Smooth muscle cell (in vitro differentiated cells): ENCODE measurements around the gene OR5V1. TPM values are rescaled to one million over a fixed set of nuclear protein-coding genes. Genes with fewer than 3 reads are reported as not detected.

Experiments
- DNase-seq: peaks from one replicate; lab custom pipeline; 2025; ENCODE audit not compliant: unreplicated experiment; lab: John Stamatoyannopoulos, UW
- H2AFZ ChIP-seq: fragments of 200-600 bp; sonication (generic); 2 replicates; pipeline ENCODE4 v1.6.0; 2016; ENCODE audit warnings: antibody characterized with exemption, low read depth, mild to moderate bottlenecking
- H3F3A ChIP-seq: fragments of 200-600 bp; sonication (generic); 2 replicates; pipeline ENCODE4 v1.6.0; 2017; ENCODE audit warnings: antibody characterized with exemption, low read depth
- H3K27ac ChIP-seq: fragments of 200-600 bp; sonication (generic); 2 replicates; pipeline ENCODE4 v1.5.1; 2016; ENCODE audit warnings: low read depth, mild to moderate bottlenecking
- H3K27me3 ChIP-seq: fragments of 200-600 bp; sonication (generic); 2 replicates; pipeline ENCODE4 v1.6.1; 2016; ENCODE audit warnings: low read depth, mild to moderate bottlenecking
- H3K36me3 ChIP-seq: fragments of 200-600 bp; sonication (generic); 2 replicates; pipeline ENCODE4 v1.5.1; 2016; ENCODE audit warnings: low read depth
- H3K4me1 ChIP-seq: fragments of 200-600 bp; sonication (generic); 2 replicates; pipeline ENCODE4 v1.5.1; 2016; ENCODE audit warnings: low read depth
- H3K4me2 ChIP-seq: fragments of 200-600 bp; sonication (generic); 2 replicates; pipeline ENCODE4 v1.6.0; 2016; ENCODE audit warnings: mild to moderate bottlenecking
- H3K4me3 ChIP-seq: fragments of 200-600 bp; sonication (generic); 2 replicates; pipeline ENCODE4 v1.5.1; 2016; ENCODE audit warnings: mild to moderate bottlenecking
- H3K79me2 ChIP-seq: fragments of 200-600 bp; sonication (generic); 2 replicates; pipeline ENCODE4 v1.6.0; 2016; ENCODE audit warnings: low read depth, mild to moderate bottlenecking
- H3K9ac ChIP-seq: fragments of 200-600 bp; sonication (generic); 2 replicates; pipeline ENCODE4 v1.6.0; 2016; ENCODE audit warnings: low read depth
- H3K9me3 ChIP-seq: fragments of 200-600 bp; sonication (generic); replicated peaks from 2 replicates; pipeline ENCODE4 v1.5.1; 2016; ENCODE audit warnings: low read depth
- H4K20me1 ChIP-seq: fragments of 200-600 bp; sonication (generic); 2 replicates; pipeline ENCODE4 v1.6.0; 2016; ENCODE audit warnings: low read depth
- WGBS: methylation state at CpG from one replicate; pipeline ENCODE4 v1.1.7; 2016; ENCODE audit warnings: low lambda C conversion rate; 5-methylcytosine and 5-hydroxymethylcytosine counted together
- polyA plus RNA-seq: library from polyadenylated mRNA; unstranded; fragments of >200 nt; fragmentation: Nextera tagmentation; extraction: Ambion mirVana; gene quantifications from 2 replicates; pipeline ENCODE4 v1.2.1, GENCODE V29; 2016
- total RNA-seq: library from RNA; depleted of rRNA; stranded (reverse); fragments of >200 nt; gene quantifications from 2 replicates; pipeline ENCODE4 v1.2.3, GENCODE V29; 2014
- TF ChIP-seq, protein P1 (sequence below): fragments of 200-600 bp; sonication (generic); IDR thresholded peaks from 2 replicates; pipeline ENCODE4 v1.5.1; 2017; ENCODE audit warnings: borderline replicate concordance, mild to moderate bottlenecking, antibody characterized with exemption; ENCODE audit not compliant: insufficient read depth, poor library complexity, severe bottlenecking

The OR5V1 gene
- total and polyA plus RNA-seq, 2 experiments from 2014 or later: not detected

DNA sequence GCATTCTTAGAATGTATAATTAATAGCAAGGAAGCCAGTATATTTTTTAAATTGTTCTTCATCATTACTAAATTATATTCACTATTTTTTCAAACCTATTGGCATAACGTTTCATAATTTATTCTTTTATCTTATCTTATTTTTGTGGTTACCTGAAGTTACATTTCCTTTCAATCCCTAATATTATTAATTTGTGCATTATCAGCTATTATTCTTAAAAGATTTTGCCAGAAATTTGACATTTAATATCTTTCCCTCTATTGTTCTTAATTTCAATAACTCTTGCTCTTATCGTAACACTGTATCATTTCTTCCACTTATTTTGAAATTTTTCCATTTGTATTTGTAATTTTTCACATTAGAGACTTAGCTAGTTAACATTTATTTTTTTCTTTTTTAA, 48.7 kb downstream of the OR5V1 start:
- Histone ChIP-seq H3K4me1 (no peaks in the 10 kb centered on the region), H3K27me3 (no peaks in the 10 kb centered on the region), H3F3A (no peaks in the 10 kb centered on the region), H3K27ac (no peak overlapping the region), H3K4me2 (no peak overlapping the region), H2AFZ (no peak overlapping the region), H3K4me3 (no peak overlapping the region), H3K9me3 (no peaks in the 10 kb centered on the region), H3K79me2 (no peaks in the 10 kb centered on the region), H3K9ac (no peak overlapping the region), H3K36me3 (no peaks in the 10 kb centered on the region), H4K20me1 (no peaks in the 10 kb centered on the region)
- 88% methylated on average over 2 of the region's 2 CpGs for WGBS
- TF ChIP-seq, protein P1, sequence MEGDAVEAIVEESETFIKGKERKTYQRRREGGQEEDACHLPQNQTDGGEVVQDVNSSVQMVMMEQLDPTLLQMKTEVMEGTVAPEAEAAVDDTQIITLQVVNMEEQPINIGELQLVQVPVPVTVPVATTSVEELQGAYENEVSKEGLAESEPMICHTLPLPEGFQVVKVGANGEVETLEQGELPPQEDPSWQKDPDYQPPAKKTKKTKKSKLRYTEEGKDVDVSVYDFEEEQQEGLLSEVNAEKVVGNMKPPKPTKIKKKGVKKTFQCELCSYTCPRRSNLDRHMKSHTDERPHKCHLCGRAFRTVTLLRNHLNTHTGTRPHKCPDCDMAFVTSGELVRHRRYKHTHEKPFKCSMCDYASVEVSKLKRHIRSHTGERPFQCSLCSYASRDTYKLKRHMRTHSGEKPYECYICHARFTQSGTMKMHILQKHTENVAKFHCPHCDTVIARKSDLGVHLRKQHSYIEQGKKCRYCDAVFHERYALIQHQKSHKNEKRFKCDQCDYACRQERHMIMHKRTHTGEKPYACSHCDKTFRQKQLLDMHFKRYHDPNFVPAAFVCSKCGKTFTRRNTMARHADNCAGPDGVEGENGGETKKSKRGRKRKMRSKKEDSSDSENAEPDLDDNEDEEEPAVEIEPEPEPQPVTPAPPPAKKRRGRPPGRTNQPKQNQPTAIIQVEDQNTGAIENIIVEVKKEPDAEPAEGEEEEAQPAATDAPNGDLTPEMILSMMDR: no peak
- DNase-seq: no peak

Other genes starting within 250 kb of the OR5V1 start
- not detected in 2 replicates for gene OR2J2, start 198.0 kb downstream of the OR5V1 start, total RNA-seq
- not detected in 2 replicates for gene OR2J2, start 198.0 kb downstream of the OR5V1 start, polyA plus RNA-seq
- not detected in 2 replicates for gene OR14J1, start 67.2 kb downstream of the OR5V1 start, total RNA-seq
- not detected in 2 replicates for gene OR14J1, start 67.2 kb downstream of the OR5V1 start, polyA plus RNA-seq
- not detected in 2 replicates for gene OR12D3, start 6.4 kb upstream of the OR5V1 start, total RNA-seq
- gene OR12D3, start 6.4 kb upstream of the OR5V1 start, polyA plus RNA-seq: not detected in 2 replicates
- not detected in 2 replicates for gene OR12D2, start 26.8 kb upstream of the OR5V1 start, total RNA-seq
- not detected in 2 replicates for gene OR12D2, start 26.8 kb upstream of the OR5V1 start, polyA plus RNA-seq
- gene OR12D1, start 46.1 kb upstream of the OR5V1 start, total RNA-seq: not detected in 2 replicates
- gene OR12D1, start 46.1 kb upstream of the OR5V1 start, polyA plus RNA-seq: not detected in 2 replicates
- not detected in 2 replicates for gene OR10C1, start 70.4 kb upstream of the OR5V1 start, total RNA-seq
- not detected in 2 replicates for gene OR10C1, start 70.4 kb upstream of the OR5V1 start, polyA plus RNA-seq
- gene OR11A1, start 88.2 kb upstream of the OR5V1 start, total RNA-seq: not detected in 2 replicates
- gene OR11A1, start 88.2 kb upstream of the OR5V1 start, polyA plus RNA-seq: not detected in 2 replicates
- not detected in 2 replicates for gene OR2H1, start 88.3 kb upstream of the OR5V1 start, total RNA-seq
- gene OR2H1, start 88.3 kb upstream of the OR5V1 start, polyA plus RNA-seq: not detected in 2 replicates
- not detected in 2 replicates for gene MAS1L, start 119.1 kb upstream of the OR5V1 start, total RNA-seq
- not detected in 2 replicates for gene MAS1L, start 119.1 kb upstream of the OR5V1 start, polyA plus RNA-seq
- gene UBD, start 190.9 kb upstream of the OR5V1 start, total RNA-seq: not detected in 2 replicates
- 0.38 and 0.60 TPM in 2 replicates for gene UBD, start 190.9 kb upstream of the OR5V1 start, polyA plus RNA-seq
- not detected in 2 replicates for gene OR2H2, start 216.3 kb upstream of the OR5V1 start, total RNA-seq
- 0.19 TPM in 1 of 2 replicates, not detected in the other for gene OR2H2, start 216.3 kb upstream of the OR5V1 start, polyA plus RNA-seq